NCI-H187 treated with DMSO at 0.1 percent for 48 hours (cell line): ENCODE results near the gene SEC61A1.

Experiments used
- DNase-seq: peaks from one replicate; lab custom pipeline; 2025; lab: John Stamatoyannopoulos, UW

The SEC61A1 gene

GRCh38 chr3:128060473-128061381 is 8.5 kb downstream of the SEC61A1 start:
- no peak for DNase-seq

- DNase-seq, result no peak
Observed at GRCh38 chr3:128062033-128062745, 10.0 kb downstream of the SEC61A1 start.

- DNase-seq, result no peak
Observed at GRCh38 chr3:128063865-128064264, 11.6 kb downstream of the SEC61A1 start.

- DNase-seq, result no peak
Observed at GRCh38 chr3:128064962-128065361, 12.7 kb downstream of the SEC61A1 start.

- DNase-seq, result no peak
Observed at GRCh38 chr3:128066114-128066513, 13.9 kb downstream of the SEC61A1 start.

GRCh38 chr3:128066676-128067075 is 14.4 kb downstream of the SEC61A1 start:
- no peak for DNase-seq

GRCh38 chr3:128067489-128067888 is 15.3 kb downstream of the SEC61A1 start:
- no peak for DNase-seq

GRCh38 chr3:128068156-128068620 is 16.0 kb downstream of the SEC61A1 start:
- no peak for DNase-seq

GRCh38 chr3:128069271-128069670 is 17.0 kb downstream of the SEC61A1 start:
- DNase-seq, result no peak

- no peak for DNase-seq
Observed at GRCh38 chr3:128070898-128071591, 18.8 kb downstream of the SEC61A1 start.

- DNase-seq, result no peak
Observed at GRCh38 chr3:128071771-128072453, 19.7 kb downstream of the SEC61A1 start.

- no peak for DNase-seq
Observed at GRCh38 chr3:128072454-128073184, 20.4 kb downstream of the SEC61A1 start.

GRCh38 chr3:128073185-128073725 is 21.0 kb downstream of the SEC61A1 start:
- no peak for DNase-seq

- DNase-seq, result no peak
Observed at GRCh38 chr3:128073807-128074206, 21.6 kb downstream of the SEC61A1 start.

GRCh38 chr3:128074851-128075521 is 22.7 kb downstream of the SEC61A1 start:
- no peak for DNase-seq

GRCh38 chr3:128075522-128076482 is 23.6 kb downstream of the SEC61A1 start:
- no peak for DNase-seq

GRCh38 chr3:128076483-128077201 is 24.4 kb downstream of the SEC61A1 start:
- DNase-seq, result no peak

- DNase-seq, result no peak
Observed at GRCh38 chr3:128077202-128077624, 25.0 kb downstream of the SEC61A1 start.
